DMS 273 treated with DMSO at 0.1 percent for 48 hours (cell line): ENCODE results near the gene FOXJ1.

ENCODE experiments used
- DNase-seq: peaks from one replicate; lab custom pipeline; 2025; lab: John Stamatoyannopoulos, UW

Gene FOXJ1

GRCh38 chr17:76123749-76124581 lies 17.1 kb downstream of the FOXJ1 start:
- no peak for DNase-seq

GRCh38 chr17:76123191-76123499 lies 17.9 kb downstream of the FOXJ1 start:
- DNase-seq = no peak

- no peak for DNase-seq
These were observed 18.4 kb downstream of the FOXJ1 start for GRCh38 chr17:76122431-76123190.

- no peak for DNase-seq
These were observed 19.1 kb downstream of the FOXJ1 start for GRCh38 chr17:76121932-76122430.

- no peak for DNase-seq
These were observed 20.4 kb downstream of the FOXJ1 start for GRCh38 chr17:76120658-76121008.

- no peak for DNase-seq
These were observed 21.4 kb downstream of the FOXJ1 start for GRCh38 chr17:76119409-76120371.

GRCh38 chr17:76115138-76115754 lies 25.8 kb downstream of the FOXJ1 start:
- no peak for DNase-seq

GRCh38 chr17:76111956-76112355 lies 29.1 kb downstream of the FOXJ1 start:
- DNase-seq = no peak

- no peak for DNase-seq
These were observed 33.5 kb downstream of the FOXJ1 start for GRCh38 chr17:76107509-76107908.

- DNase-seq = peak; percentile 48
These were observed 34.3 kb downstream of the FOXJ1 start for GRCh38 chr17:76106703-76107102.

GRCh38 chr17:76104896-76105231 lies 36.2 kb downstream of the FOXJ1 start:
- DNase-seq = no peak

GRCh38 chr17:76104140-76104895 lies 36.7 kb downstream of the FOXJ1 start:
- no peak for DNase-seq

- peak; percentile 65 for DNase-seq
These were observed 37.5 kb downstream of the FOXJ1 start, which contains the start of gene EXOC7 for GRCh38 chr17:76103274-76104139. Gene EXOC7, minus strand, starts transcription at chr17:76103787. Its CDS starts 95 bp downstream, at chr17:76103692.

- no peak for DNase-seq
These were observed 38.1 kb downstream of the FOXJ1 start for GRCh38 chr17:76102944-76103273.

GRCh38 chr17:76097716-76098295 lies 43.2 kb downstream of the FOXJ1 start:
- DNase-seq = no peak

- no peak for DNase-seq
These were observed 45.1 kb downstream of the FOXJ1 start for GRCh38 chr17:76095943-76096342.

- DNase-seq = no peak
These were observed 47.0 kb downstream of the FOXJ1 start for GRCh38 chr17:76094046-76094445.

- no peak for DNase-seq
These were observed 48.3 kb downstream of the FOXJ1 start for GRCh38 chr17:76092526-76093413.
